Hepatocyte (in vitro differentiated cells): Measurements from ENCODE around the gene MIER2. TPM values are rescaled to one million over a fixed set of nuclear protein-coding genes. Genes with fewer than 3 reads are reported as not detected.

Experiments
- DNase-seq: peaks from one replicate; pipeline ENCODE4 v3.0.0-alpha.2; 2016; ENCODE audit warnings: low spot score
- H2AFZ ChIP-seq: fragments of 200-600 bp; sonication (generic); 2 replicates; pipeline ENCODE4 v1.6.0; 2016; ENCODE audit warnings: antibody characterized with exemption, mild to moderate bottlenecking
- H3K27ac ChIP-seq: fragments of 200-600 bp; sonication (generic); 2 replicates; pipeline ENCODE4 v1.5.1; 2016; ENCODE audit warnings: mild to moderate bottlenecking
- H3K27me3 ChIP-seq: fragments of 200-600 bp; sonication (generic); 2 replicates; pipeline ENCODE4 v1.6.1; 2016
- H3K36me3 ChIP-seq: fragments of 200-600 bp; sonication (generic); replicated peaks from 2 replicates; pipeline ENCODE4 v1.5.1; 2016; ENCODE audit warnings: low read depth; ENCODE audit not compliant: insufficient read depth
- H3K4me1 ChIP-seq: fragments of 200-600 bp; sonication (generic); 2 replicates; pipeline ENCODE4 v1.5.1; 2016; ENCODE audit warnings: mild to moderate bottlenecking, moderate library complexity; ENCODE audit not compliant: insufficient read depth
- H3K4me2 ChIP-seq: fragments of 200-600 bp; sonication (generic); 2 replicates; pipeline ENCODE4 v1.6.0; 2016
- H3K4me3 ChIP-seq: fragments of 200-600 bp; sonication (generic); 2 replicates; pipeline ENCODE4 v1.5.1; 2016; ENCODE audit warnings: mild to moderate bottlenecking
- H3K79me2 ChIP-seq: fragments of 200-600 bp; sonication (generic); 2 replicates; pipeline ENCODE4 v1.6.0; 2017; ENCODE audit warnings: mild to moderate bottlenecking
- H3K9me2 ChIP-seq: fragments of 200-600 bp; sonication (generic); replicated peaks from 2 replicates; pipeline ENCODE4 v1.6.0; 2017; ENCODE audit warnings: mild to moderate bottlenecking; ENCODE audit not compliant: insufficient read depth
- H3K9me3 ChIP-seq: fragments of 200-600 bp; sonication (generic); 2 replicates; pipeline ENCODE4 v1.5.1; 2016; ENCODE audit warnings: low read depth, mild to moderate bottlenecking
- H4K20me1 ChIP-seq: fragments of 200-600 bp; sonication (generic); 2 replicates; pipeline ENCODE4 v1.6.0; 2016; ENCODE audit warnings: mild to moderate bottlenecking; ENCODE audit not compliant: insufficient read depth, poor library complexity, severe bottlenecking
- EZH2 ChIP-seq: fragments of 200-600 bp; sonication (generic); IDR thresholded peaks from 2 replicates; pipeline ENCODE4 v1.6.1; 2016; ENCODE audit warnings: antibody characterized with exemption, mild to moderate bottlenecking, borderline replicate concordance
- EZH2phosphoT487 ChIP-seq: fragments of 200-600 bp; sonication (generic); IDR thresholded peaks from one replicate; pipeline ENCODE4 v1.6.1; 2018; ENCODE audit warnings: antibody characterized with exemption, mild to moderate bottlenecking, low read depth, moderate library complexity; ENCODE audit not compliant: unreplicated experiment, severe bottlenecking
- WGBS: methylation state at CpG from one replicate; pipeline ENCODE4 v1.1.6; 2016; ENCODE audit warnings: low lambda C conversion rate; ENCODE audit errors: missing lambda C conversion rate; 5-methylcytosine and 5-hydroxymethylcytosine counted together
- polyA plus RNA-seq: library from polyadenylated mRNA; unstranded; fragments of >200 nt; fragmentation: Nextera tagmentation; extraction: Ambion mirVana; gene quantifications from 2 replicates; pipeline ENCODE4 v1.2.1, GENCODE V29; 2016
- total RNA-seq: library from RNA; depleted of rRNA; stranded (reverse); fragments of >200 nt; gene quantifications from 2 replicates; pipeline ENCODE4 v1.2.3, GENCODE V29; 2014
- TF ChIP-seq, protein P1 (sequence below): fragments of 200-600 bp; sonication (generic); IDR thresholded peaks from 2 replicates; pipeline ENCODE4 v1.5.1; 2016; ENCODE audit warnings: antibody characterized with exemption, mild to moderate bottlenecking; ENCODE audit not compliant: poor library complexity

Gene MIER2
- total and polyA plus RNA-seq, 2 experiments from 2014 or later: 8.4 to 47.3 TPM

DNA sequence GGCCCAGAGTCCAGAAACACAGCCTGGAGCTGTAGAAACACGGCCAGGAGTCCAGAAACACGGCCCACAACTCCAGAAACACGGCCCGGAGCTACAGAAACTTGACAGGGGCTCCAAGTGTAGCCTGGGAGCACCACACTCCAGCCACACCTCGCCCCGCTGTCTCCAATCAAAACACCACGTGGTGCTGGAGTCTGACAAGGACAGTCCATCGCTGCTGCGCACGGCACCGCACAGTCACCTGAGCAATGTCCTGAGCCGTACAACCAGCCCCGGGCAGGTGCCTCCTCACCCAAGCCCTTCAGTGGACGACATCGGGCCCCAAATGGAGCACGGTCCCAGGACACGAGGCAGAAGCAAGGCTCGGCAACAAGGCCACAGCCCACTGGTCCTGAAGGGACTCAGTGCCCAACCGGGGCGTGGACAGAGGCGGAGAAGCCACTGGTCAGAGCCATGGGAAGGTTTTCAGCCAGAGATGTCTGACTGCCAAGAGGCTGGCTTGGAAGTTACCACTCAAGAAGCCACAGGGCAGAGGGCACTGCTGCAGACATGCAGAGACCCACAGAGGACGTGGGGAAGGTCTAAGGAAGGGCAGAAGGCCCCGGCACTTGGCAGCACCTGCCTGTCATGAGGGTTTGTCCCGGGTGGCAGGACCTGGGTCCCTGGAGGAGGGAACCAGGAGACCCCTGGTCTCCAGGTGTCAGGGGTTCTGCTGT is 33.7 kb downstream of the MIER2 start:
- H3K9me3 ChIP-seq: no peaks in the 10 kb centered on the region
- DNase-seq: no peak
- WGBS: 96% methylated on average over 24 of the region's 24 CpGs
- H3K79me2 ChIP-seq: peaks cover 11% of the 10 kb centered on the region
- H3K36me3 ChIP-seq: no peaks in the 10 kb centered on the region
- H3K27me3 ChIP-seq: no peaks in the 10 kb centered on the region
- peaks cover 3% of the 10 kb centered on the region for H4K20me1 ChIP-seq
- H2AFZ ChIP-seq: no peak overlapping the region
- no peak overlapping the region for H3K4me3 ChIP-seq
- no peaks in the 10 kb centered on the region for H3K9me2 ChIP-seq
- TF ChIP-seq EZH2phosphoT487: no peak
- TF ChIP-seq EZH2: no peak
- TF ChIP-seq, protein P1, sequence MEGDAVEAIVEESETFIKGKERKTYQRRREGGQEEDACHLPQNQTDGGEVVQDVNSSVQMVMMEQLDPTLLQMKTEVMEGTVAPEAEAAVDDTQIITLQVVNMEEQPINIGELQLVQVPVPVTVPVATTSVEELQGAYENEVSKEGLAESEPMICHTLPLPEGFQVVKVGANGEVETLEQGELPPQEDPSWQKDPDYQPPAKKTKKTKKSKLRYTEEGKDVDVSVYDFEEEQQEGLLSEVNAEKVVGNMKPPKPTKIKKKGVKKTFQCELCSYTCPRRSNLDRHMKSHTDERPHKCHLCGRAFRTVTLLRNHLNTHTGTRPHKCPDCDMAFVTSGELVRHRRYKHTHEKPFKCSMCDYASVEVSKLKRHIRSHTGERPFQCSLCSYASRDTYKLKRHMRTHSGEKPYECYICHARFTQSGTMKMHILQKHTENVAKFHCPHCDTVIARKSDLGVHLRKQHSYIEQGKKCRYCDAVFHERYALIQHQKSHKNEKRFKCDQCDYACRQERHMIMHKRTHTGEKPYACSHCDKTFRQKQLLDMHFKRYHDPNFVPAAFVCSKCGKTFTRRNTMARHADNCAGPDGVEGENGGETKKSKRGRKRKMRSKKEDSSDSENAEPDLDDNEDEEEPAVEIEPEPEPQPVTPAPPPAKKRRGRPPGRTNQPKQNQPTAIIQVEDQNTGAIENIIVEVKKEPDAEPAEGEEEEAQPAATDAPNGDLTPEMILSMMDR: no peak
- no peak overlapping the region for H3K4me2 ChIP-seq
- H3K4me1 ChIP-seq: no peaks in the 10 kb centered on the region
- no peak overlapping the region for H3K27ac ChIP-seq

DNA sequence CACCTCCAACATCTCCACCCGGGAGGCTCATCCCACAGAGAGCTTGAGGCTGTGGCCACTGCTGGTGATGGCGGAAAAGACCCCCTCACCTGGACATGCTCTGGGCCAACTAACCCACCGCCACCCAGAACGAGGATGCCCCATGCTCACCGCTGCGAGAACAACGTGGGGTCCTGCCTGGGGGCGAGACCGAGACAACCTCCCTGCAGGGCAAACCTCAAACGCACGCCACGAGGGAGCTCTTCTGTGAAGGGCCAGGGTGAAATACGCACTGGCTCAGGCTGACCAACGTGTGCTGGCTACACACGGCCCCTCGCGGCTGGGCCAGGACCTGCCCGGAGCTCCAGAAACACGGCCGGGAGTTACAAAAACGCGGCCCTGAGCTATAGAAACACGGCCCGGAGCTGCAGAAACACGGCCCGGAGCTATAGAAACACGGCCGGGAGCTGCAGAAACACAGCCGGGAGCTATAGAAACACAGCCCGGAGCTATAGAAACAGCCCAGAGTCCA is 34.4 kb downstream of the MIER2 start:
- Histone ChIP-seq H3K4me2 (no peak overlapping the region), H3K27ac (no peak overlapping the region), H3K9me3 (no peaks in the 10 kb centered on the region), H3K9me2 (no peaks in the 10 kb centered on the region), H3K4me3 (no peak overlapping the region), H2AFZ (no peak overlapping the region), H3K36me3 (no peaks in the 10 kb centered on the region), H3K27me3 (no peaks in the 10 kb centered on the region), H4K20me1 (no peaks in the 10 kb centered on the region), H3K4me1 (no peaks in the 10 kb centered on the region), H3K79me2 (peaks cover 3% of the 10 kb centered on the region)
- DNase-seq: no peak
- TF ChIP-seq EZH2: no peak
- no peak for TF ChIP-seq EZH2phosphoT487
- TF ChIP-seq, protein P1: no peak
- WGBS: 95% methylated on average over 30 of the region's 30 CpGs

DNA sequence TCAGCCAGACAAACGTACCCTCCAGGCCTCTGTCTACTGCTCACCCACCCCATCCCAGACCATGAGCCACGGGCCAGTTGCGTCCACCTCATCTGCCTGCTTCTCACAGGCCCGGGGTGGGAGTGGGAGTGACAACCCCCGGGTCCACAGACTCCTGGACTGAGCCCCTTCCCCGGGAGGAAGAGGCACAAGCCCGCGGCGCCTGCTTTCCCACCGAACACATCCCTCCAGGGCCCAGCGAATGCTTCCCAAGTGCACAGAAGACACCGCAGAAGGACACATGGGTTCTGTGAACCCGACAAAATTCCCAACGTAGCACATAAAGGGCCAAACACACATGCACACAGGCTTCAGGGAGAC is 35.4 kb downstream of the MIER2 start:
- no peak for DNase-seq
- H3K79me2 ChIP-seq: peaks cover 2% of the 10 kb centered on the region
- H3K4me3 ChIP-seq: no peak overlapping the region
- no peaks in the 10 kb centered on the region for H4K20me1 ChIP-seq
- no peak overlapping the region for H3K4me2 ChIP-seq
- H2AFZ ChIP-seq: no peak overlapping the region
- no peaks in the 10 kb centered on the region for H3K27me3 ChIP-seq
- 95% methylated on average over 14 of the region's 14 CpGs for whole genome bisulfite sequencing
- no peaks in the 10 kb centered on the region for H3K4me1 ChIP-seq
- no peaks in the 10 kb centered on the region for H3K9me2 ChIP-seq
- TF ChIP-seq, protein P1: no peak
- no peak for TF ChIP-seq EZH2phosphoT487
- H3K36me3 ChIP-seq: no peaks in the 10 kb centered on the region
- H3K9me3 ChIP-seq: no peaks in the 10 kb centered on the region
- no peak overlapping the region for H3K27ac ChIP-seq
